HL-60 (cell line): ENCODE results near the gene BAG5.
"Not testable (repeated sequence)": the region's sequence is repeated elsewhere in the genome, so short reads cannot be mapped to it uniquely, and the experiment has no call there.

Experiments used
- DNase-seq, 2 experiments: peaks; one replicate each; pipeline ENCODE4 v3.0.0-alpha.2; 2010 to 2020; ENCODE audit warnings: low read depth in 1 of 2, low spot score in 1 of 2
- H3K27ac ChIP-seq: fragments of 250-450 bp; sonication (Bioruptor Pico); replicated peaks from 2 replicates; pipeline ENCODE4 v1.5.1; 2020; ENCODE audit warnings: mild to moderate bottlenecking, moderate library complexity
- H3K27me3 ChIP-seq: fragments of 250-450 bp; sonication (Bioruptor Pico); 2 replicates; pipeline ENCODE4 v1.5.1; 2021; ENCODE audit warnings: mild to moderate bottlenecking, moderate library complexity; ENCODE audit not compliant: insufficient read depth, poor library complexity, severe bottlenecking
- H3K4me3 ChIP-seq: replicated peaks from 2 replicates; pipeline ENCODE4 v1.5.1; 2011; ENCODE audit warnings: mild to moderate bottlenecking, control low read depth, low read length; ENCODE audit not compliant: insufficient read depth
- GABPA ChIP-seq: IDR thresholded peaks from 2 replicates; pipeline ENCODE4 v1.6.1; 2012; ENCODE audit warnings: low read depth
- POLR2AphosphoS5 ChIP-seq: IDR thresholded peaks from 2 replicates; pipeline ENCODE4 v1.6.1; 2012; ENCODE audit warnings: low read depth
- SPI1 ChIP-seq: IDR thresholded peaks from 2 replicates; pipeline ENCODE4 v1.6.1; 2012; ENCODE audit warnings: low read depth, mild to moderate bottlenecking, borderline replicate concordance
- long read RNA-seq: library from polyadenylated mRNA; unstranded; transcript quantifications from one replicate; pipeline ENCODE4 v2.0.0, GENCODE V29; 2020
- TF ChIP-seq, protein P1 (sequence below): IDR thresholded peaks from one replicate; pipeline ENCODE4 v1.5.1; 2011; ENCODE audit warnings: low read length, control low read depth, inconsistent platforms; ENCODE audit not compliant: insufficient read depth
- TF ChIP-seq, protein P2 (sequence below): IDR thresholded peaks from 2 replicates; pipeline ENCODE4 v1.6.1; 2012; ENCODE audit warnings: low read depth; ENCODE audit not compliant: insufficient replicate concordance

The BAG5 gene, protein sequence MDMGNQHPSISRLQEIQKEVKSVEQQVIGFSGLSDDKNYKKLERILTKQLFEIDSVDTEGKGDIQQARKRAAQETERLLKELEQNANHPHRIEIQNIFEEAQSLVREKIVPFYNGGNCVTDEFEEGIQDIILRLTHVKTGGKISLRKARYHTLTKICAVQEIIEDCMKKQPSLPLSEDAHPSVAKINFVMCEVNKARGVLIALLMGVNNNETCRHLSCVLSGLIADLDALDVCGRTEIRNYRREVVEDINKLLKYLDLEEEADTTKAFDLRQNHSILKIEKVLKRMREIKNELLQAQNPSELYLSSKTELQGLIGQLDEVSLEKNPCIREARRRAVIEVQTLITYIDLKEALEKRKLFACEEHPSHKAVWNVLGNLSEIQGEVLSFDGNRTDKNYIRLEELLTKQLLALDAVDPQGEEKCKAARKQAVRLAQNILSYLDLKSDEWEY
- long read RNA-seq, full-length matches to known transcripts, result 198 of 214 reads
- long read RNA-seq, partial matches to known transcripts, result 3 of 214 reads
- long read RNA-seq, other reads (novel, unspliced or antisense), result 13 of 214 reads

DNA sequence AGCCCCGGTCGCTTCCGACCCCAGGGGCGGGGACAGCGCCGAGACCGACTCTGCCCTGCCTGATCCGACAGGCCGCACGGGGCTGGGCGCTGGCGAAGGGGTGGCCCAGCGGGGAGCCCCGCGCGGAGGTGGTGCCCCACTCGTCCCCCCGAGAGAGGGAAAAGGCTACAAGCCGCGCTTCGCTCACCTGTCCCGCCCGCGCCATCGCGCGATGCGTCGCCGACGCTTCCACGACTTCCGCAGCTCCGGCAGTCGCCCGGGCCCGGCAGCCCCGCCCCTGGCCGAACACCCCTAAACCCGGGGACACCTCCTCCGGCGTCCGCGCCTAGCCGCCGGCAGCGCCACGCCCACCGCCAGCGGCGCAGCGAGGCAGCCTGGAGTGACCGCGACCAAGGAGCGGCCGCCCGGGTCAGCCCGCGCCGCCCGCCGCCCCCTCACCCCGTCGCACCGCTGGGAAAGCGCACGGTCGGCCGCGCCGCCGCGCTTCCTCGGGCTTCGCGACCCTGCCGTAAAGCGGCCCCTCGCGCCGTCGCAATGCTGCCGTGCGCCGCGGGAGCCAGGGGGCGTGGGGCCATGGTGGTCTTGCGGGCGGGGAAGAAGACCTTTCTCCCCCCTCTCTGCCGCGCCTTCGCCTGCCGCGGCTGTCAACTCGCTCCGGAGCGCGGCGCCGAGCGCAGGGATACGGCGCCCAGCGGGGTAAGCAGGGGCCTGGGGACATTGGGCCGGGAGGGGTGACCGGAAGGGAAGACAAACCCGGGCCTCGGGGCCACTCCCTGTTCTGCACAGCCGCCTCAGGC, at the start of gene BAG5, which contains the start of gene COA8:
Gene BAG5, minus strand, starts transcription at position 229 of the 797 bp plus-strand sequence. CDS start 1,493 bp downstream, outside the sequence.
Gene COA8, plus strand, starts transcription at position 532 of the 797 bp plus-strand sequence. Its CDS starts 42 bp downstream, at position 574.
- no peaks in the 10 kb centered on the region for H3K27me3 ChIP-seq
- peak; percentile 84 to 86 for DNase-seq
- TF ChIP-seq GABPA, result no peak
- TF ChIP-seq, protein P1, sequence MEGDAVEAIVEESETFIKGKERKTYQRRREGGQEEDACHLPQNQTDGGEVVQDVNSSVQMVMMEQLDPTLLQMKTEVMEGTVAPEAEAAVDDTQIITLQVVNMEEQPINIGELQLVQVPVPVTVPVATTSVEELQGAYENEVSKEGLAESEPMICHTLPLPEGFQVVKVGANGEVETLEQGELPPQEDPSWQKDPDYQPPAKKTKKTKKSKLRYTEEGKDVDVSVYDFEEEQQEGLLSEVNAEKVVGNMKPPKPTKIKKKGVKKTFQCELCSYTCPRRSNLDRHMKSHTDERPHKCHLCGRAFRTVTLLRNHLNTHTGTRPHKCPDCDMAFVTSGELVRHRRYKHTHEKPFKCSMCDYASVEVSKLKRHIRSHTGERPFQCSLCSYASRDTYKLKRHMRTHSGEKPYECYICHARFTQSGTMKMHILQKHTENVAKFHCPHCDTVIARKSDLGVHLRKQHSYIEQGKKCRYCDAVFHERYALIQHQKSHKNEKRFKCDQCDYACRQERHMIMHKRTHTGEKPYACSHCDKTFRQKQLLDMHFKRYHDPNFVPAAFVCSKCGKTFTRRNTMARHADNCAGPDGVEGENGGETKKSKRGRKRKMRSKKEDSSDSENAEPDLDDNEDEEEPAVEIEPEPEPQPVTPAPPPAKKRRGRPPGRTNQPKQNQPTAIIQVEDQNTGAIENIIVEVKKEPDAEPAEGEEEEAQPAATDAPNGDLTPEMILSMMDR, result no peak
- TF ChIP-seq POLR2AphosphoS5, result peak; percentile 51; the same call in 1 of the 2 replicates
- TF ChIP-seq, protein P2, sequence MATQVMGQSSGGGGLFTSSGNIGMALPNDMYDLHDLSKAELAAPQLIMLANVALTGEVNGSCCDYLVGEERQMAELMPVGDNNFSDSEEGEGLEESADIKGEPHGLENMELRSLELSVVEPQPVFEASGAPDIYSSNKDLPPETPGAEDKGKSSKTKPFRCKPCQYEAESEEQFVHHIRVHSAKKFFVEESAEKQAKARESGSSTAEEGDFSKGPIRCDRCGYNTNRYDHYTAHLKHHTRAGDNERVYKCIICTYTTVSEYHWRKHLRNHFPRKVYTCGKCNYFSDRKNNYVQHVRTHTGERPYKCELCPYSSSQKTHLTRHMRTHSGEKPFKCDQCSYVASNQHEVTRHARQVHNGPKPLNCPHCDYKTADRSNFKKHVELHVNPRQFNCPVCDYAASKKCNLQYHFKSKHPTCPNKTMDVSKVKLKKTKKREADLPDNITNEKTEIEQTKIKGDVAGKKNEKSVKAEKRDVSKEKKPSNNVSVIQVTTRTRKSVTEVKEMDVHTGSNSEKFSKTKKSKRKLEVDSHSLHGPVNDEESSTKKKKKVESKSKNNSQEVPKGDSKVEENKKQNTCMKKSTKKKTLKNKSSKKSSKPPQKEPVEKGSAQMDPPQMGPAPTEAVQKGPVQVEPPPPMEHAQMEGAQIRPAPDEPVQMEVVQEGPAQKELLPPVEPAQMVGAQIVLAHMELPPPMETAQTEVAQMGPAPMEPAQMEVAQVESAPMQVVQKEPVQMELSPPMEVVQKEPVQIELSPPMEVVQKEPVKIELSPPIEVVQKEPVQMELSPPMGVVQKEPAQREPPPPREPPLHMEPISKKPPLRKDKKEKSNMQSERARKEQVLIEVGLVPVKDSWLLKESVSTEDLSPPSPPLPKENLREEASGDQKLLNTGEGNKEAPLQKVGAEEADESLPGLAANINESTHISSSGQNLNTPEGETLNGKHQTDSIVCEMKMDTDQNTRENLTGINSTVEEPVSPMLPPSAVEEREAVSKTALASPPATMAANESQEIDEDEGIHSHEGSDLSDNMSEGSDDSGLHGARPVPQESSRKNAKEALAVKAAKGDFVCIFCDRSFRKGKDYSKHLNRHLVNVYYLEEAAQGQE, result no peak
- TF ChIP-seq SPI1, result peak; percentile 54

DNA sequence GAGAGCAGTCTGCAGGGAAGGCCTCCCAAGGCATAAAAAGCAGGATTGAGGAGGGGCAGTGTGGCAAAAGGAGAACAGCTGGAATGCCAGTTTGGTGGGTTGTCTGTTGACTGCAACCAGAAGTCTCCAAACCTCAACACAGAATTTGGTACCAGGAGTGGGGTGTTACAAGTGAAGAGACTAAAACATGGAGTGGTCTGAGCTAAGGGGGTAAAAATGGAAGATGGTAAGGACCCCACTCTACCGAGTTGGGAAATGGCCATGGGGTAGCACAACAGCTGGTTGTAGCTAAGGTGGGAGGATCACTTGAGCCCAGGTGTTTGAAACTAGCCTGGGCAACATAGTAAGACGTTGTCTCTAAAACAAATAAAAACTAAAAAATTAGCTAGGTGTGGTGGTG, 48.8 kb upstream of the BAG5 start:
- TF ChIP-seq, protein P1, result no peak
- no peak for TF ChIP-seq POLR2AphosphoS5
- no peak for TF ChIP-seq GABPA
- TF ChIP-seq, protein P2, result no peak
- no peak for TF ChIP-seq SPI1
- no peaks in the 10 kb centered on the region for H3K27me3 ChIP-seq
- no peak overlapping the region for H3K27ac ChIP-seq
- H3K4me3 ChIP-seq, result no peak overlapping the region
- DNase-seq, result no peak

More for the DNA sequence above, at the start of gene BAG5, which contains the start of gene COA8:
- H3K4me3 ChIP-seq, result peak within 1 kb of the TSS; percentile 99
- peak within 1 kb of the TSS; percentile 83 for H3K27ac ChIP-seq

DNA sequence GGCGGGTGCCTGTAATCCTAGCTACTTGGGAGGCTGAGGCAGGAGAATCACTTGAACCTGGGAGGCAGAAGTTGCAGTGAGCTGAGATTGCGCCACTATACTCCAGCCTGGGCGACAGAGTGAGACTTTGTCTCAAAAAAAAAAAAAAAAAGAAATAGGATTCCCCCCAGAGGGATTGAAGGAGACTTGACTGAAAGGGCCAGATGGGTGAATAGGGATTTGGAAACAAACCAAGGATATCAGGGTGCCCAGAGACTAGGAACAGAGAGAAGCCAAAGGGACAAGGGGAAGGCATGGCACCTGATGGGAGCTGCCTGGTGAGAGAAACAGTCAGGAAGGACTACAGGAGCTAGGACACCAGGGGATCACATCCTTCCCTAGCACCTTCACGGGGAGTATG, 46.6 kb upstream of the BAG5 start:
- H3K27ac ChIP-seq, H3K4me3 ChIP-seq: not testable (repeated sequence)

DNA sequence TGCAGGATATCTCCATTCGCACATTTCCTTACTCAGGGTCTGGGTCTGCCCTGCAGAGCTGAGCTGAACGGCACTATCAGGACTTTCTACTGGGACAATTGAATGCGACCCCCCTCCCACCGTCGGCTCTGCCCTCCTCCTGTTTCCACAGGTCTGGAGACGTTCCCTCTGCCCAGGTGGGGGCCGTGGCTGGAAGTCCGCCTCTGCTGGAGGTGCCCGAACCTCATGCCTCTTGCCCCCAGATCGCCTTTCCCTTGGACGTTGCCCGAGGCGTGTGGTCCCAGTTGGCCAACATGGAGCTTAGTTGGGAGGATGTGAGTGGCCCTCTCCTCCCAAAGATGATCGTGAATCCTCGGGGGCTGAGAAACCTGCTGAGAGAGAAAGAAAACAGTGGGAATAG, 45.4 kb upstream of the BAG5 start:
- Histone ChIP-seq H3K4me3 (no peak overlapping the region), H3K27ac (no peak overlapping the region), H3K27me3 (no peaks in the 10 kb centered on the region)
- DNase-seq, result no peak
- TF ChIP-seq, protein P2, result no peak
- TF ChIP-seq SPI1 (no peak), GABPA (no peak), POLR2AphosphoS5 (no peak)
- TF ChIP-seq, protein P1, result no peak

More for the DNA sequence above, 46.6 kb upstream of the BAG5 start:
- DNase-seq, H3K27me3 ChIP-seq: not testable (repeated sequence)
